Hepatocyte (in vitro differentiated cells): ENCODE measurements around the gene CCDC70. TPM values are rescaled to one million over a fixed set of nuclear protein-coding genes. Genes with fewer than 3 reads are reported as not detected.
A peak's percentile ranks its signal among the peaks of the same experiment; 100 is the strongest.

ENCODE experiments used
- DNase-seq: peaks from one replicate; pipeline ENCODE4 v3.0.0-alpha.2; 2016; ENCODE audit warnings: low spot score
- H2AFZ ChIP-seq: fragments of 200-600 bp; sonication (generic); 2 replicates; pipeline ENCODE4 v1.6.0; 2016; ENCODE audit warnings: antibody characterized with exemption, mild to moderate bottlenecking
- H3K27ac ChIP-seq: fragments of 200-600 bp; sonication (generic); 2 replicates; pipeline ENCODE4 v1.5.1; 2016; ENCODE audit warnings: mild to moderate bottlenecking
- H3K27me3 ChIP-seq: fragments of 200-600 bp; sonication (generic); 2 replicates; pipeline ENCODE4 v1.6.1; 2016
- H3K36me3 ChIP-seq: fragments of 200-600 bp; sonication (generic); replicated peaks from 2 replicates; pipeline ENCODE4 v1.5.1; 2016; ENCODE audit warnings: low read depth; ENCODE audit not compliant: insufficient read depth
- H3K4me1 ChIP-seq: fragments of 200-600 bp; sonication (generic); 2 replicates; pipeline ENCODE4 v1.5.1; 2016; ENCODE audit warnings: mild to moderate bottlenecking, moderate library complexity; ENCODE audit not compliant: insufficient read depth
- H3K4me2 ChIP-seq: fragments of 200-600 bp; sonication (generic); 2 replicates; pipeline ENCODE4 v1.6.0; 2016
- H3K4me3 ChIP-seq: fragments of 200-600 bp; sonication (generic); 2 replicates; pipeline ENCODE4 v1.5.1; 2016; ENCODE audit warnings: mild to moderate bottlenecking
- H3K79me2 ChIP-seq: fragments of 200-600 bp; sonication (generic); 2 replicates; pipeline ENCODE4 v1.6.0; 2017; ENCODE audit warnings: mild to moderate bottlenecking
- H3K9me2 ChIP-seq: fragments of 200-600 bp; sonication (generic); replicated peaks from 2 replicates; pipeline ENCODE4 v1.6.0; 2017; ENCODE audit warnings: mild to moderate bottlenecking; ENCODE audit not compliant: insufficient read depth
- H3K9me3 ChIP-seq: fragments of 200-600 bp; sonication (generic); 2 replicates; pipeline ENCODE4 v1.5.1; 2016; ENCODE audit warnings: low read depth, mild to moderate bottlenecking
- H4K20me1 ChIP-seq: fragments of 200-600 bp; sonication (generic); 2 replicates; pipeline ENCODE4 v1.6.0; 2016; ENCODE audit warnings: mild to moderate bottlenecking; ENCODE audit not compliant: insufficient read depth, poor library complexity, severe bottlenecking
- CTCF ChIP-seq: fragments of 200-600 bp; sonication (generic); IDR thresholded peaks from 2 replicates; pipeline ENCODE4 v1.5.1; 2016; ENCODE audit warnings: antibody characterized with exemption, mild to moderate bottlenecking; ENCODE audit not compliant: poor library complexity
- EZH2 ChIP-seq: fragments of 200-600 bp; sonication (generic); IDR thresholded peaks from 2 replicates; pipeline ENCODE4 v1.6.1; 2016; ENCODE audit warnings: antibody characterized with exemption, mild to moderate bottlenecking, borderline replicate concordance
- EZH2phosphoT487 ChIP-seq: fragments of 200-600 bp; sonication (generic); IDR thresholded peaks from one replicate; pipeline ENCODE4 v1.6.1; 2018; ENCODE audit warnings: antibody characterized with exemption, mild to moderate bottlenecking, low read depth, moderate library complexity; ENCODE audit not compliant: unreplicated experiment, severe bottlenecking
- WGBS: methylation state at CpG from one replicate; pipeline ENCODE4 v1.1.6; 2016; ENCODE audit warnings: low lambda C conversion rate; ENCODE audit errors: missing lambda C conversion rate; 5-methylcytosine and 5-hydroxymethylcytosine counted together
- polyA plus RNA-seq: library from polyadenylated mRNA; unstranded; fragments of >200 nt; fragmentation: Nextera tagmentation; extraction: Ambion mirVana; gene quantifications from 2 replicates; pipeline ENCODE4 v1.2.1, GENCODE V29; 2016
- total RNA-seq: library from RNA; depleted of rRNA; stranded (reverse); fragments of >200 nt; gene quantifications from 2 replicates; pipeline ENCODE4 v1.2.3, GENCODE V29; 2014

CCDC70 gene
- total RNA-seq (not detected in 2 replicates), polyA plus RNA-seq (0.40 TPM in 1 of 2 replicates, not detected in the other)

DNA sequence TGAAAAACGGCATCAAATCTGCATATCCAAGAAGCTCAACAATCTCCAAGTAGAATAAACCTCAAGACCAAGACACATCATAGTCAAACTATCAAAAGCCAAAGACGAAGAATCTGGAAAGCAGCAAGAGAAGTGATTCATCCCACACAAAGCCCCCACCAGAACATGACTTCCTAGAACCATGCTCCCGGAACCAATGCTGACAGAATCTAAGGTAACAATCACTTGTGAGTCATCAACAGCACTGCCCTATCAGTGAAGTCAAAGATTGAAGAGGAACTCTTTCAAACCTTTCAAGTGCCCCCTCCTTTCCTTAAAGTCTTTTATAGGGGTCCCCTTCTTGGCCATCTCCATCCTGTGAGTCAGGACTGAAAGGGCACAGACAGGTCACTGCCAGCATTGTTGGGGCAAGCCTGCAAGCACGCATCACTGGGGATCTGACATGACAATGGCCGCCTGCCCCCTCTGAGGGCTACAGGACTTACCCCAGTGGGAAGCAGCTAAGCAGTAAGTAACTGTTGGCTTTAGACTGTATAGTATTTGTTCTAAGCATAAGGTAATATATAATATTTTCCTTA lies at the start of gene CCDC70:
CCDC70 (plus strand) TSS at position 247 of the 578 bp plus-strand sequence. CDS start 3,443 bp downstream, outside the sequence.
- no peaks in the 10 kb centered on the region for H3K4me1 ChIP-seq
- H3K4me2 ChIP-seq = no peak within 1 kb of the TSS
- WGBS = 87% methylated on average over 5 of the region's 5 CpGs
- H3K36me3 ChIP-seq = no peaks in the 10 kb centered on the region
- no peak within 1 kb of the TSS for H2AFZ ChIP-seq
- no peak within 1 kb of the TSS for H3K27ac ChIP-seq
- H3K9me2 ChIP-seq = no peaks in the 10 kb centered on the region
- TF ChIP-seq EZH2 (no peak), EZH2phosphoT487 (no peak), CTCF (no peak)
- DNase-seq = no peak
- H3K79me2 ChIP-seq = no peaks in the 10 kb centered on the region
- H3K4me3 ChIP-seq = no peak within 1 kb of the TSS
- no peaks in the 10 kb centered on the region for H3K9me3 ChIP-seq
- H4K20me1 ChIP-seq = no peaks in the 10 kb centered on the region
- no peaks in the 10 kb centered on the region for H3K27me3 ChIP-seq

- H2AFZ ChIP-seq = no peak overlapping the region
- H3K9me2 ChIP-seq = no peaks in the 10 kb centered on the region
- no peak for DNase-seq
- no peaks in the 10 kb centered on the region for H3K9me3 ChIP-seq
- no peak overlapping the region for H3K27ac ChIP-seq
- no peaks in the 10 kb centered on the region for H4K20me1 ChIP-seq
- TF ChIP-seq EZH2phosphoT487 (no peak), CTCF (no peak), EZH2 (no peak)
- no peaks in the 10 kb centered on the region for H3K27me3 ChIP-seq
- H3K4me3 ChIP-seq = no peak overlapping the region
- H3K79me2 ChIP-seq = no peaks in the 10 kb centered on the region
- H3K36me3 ChIP-seq = no peaks in the 10 kb centered on the region
- H3K4me1 ChIP-seq = no peaks in the 10 kb centered on the region
- 98% methylated on average over 2 of the region's 2 CpGs for WGBS
- H3K4me2 ChIP-seq = no peak overlapping the region
Observed at GRCh38 chr13:51814071-51814470, 47.7 kb upstream of the CCDC70 start.

DNA sequence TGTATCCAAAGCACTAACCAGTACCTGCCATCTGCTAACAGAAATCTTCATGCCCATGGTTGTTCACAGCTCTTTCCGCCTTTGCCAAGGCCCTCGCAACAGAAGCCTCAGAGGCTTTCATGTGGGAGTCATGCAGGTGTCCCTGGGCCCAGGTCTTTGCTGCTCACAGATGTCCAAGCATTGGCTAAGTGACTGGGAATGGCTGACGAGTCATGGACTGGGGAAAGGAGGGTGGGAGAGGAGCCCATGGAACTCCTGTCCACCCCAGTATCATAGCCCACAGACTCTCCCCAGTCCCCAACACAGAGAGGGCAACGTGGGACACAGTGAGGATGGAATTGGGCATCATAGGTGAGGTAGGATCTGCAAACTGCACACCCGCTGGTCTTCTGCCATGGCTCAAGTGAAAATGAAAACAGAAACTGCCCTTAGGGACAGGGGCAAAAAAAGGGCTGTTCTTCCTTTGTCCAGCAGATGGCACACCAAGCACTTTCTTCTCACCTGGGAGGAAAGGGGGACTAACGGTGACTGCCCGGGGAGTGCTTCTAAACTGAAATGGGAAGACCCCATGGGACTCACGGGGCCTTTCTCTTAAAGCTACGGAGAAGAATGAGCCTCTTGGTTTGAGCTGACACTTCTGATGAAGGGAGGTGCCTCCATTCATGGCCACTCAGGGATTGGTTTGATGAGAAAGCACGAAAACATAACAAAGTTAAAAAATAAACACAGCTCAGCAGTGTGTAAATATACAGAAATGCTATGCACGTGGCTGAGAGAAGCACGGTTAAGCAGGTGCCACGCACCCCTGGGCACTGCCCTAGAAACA lies 46.7 kb upstream of the CCDC70 start:
- H4K20me1 ChIP-seq = no peaks in the 10 kb centered on the region
- no peaks in the 10 kb centered on the region for H3K79me2 ChIP-seq
- H3K27ac ChIP-seq = no peak overlapping the region
- 21% methylated on average over 13 of the region's 13 CpGs for WGBS
- H3K27me3 ChIP-seq = no peaks in the 10 kb centered on the region
- no peak overlapping the region for H3K4me3 ChIP-seq
- no peak for TF ChIP-seq EZH2
- TF ChIP-seq CTCF = peak; percentile 79
- H3K9me2 ChIP-seq = no peaks in the 10 kb centered on the region
- no peaks in the 10 kb centered on the region for H3K9me3 ChIP-seq
- no peaks in the 10 kb centered on the region for H3K36me3 ChIP-seq
- peak; percentile 75 for DNase-seq
- peak overlapping the region; percentile 67 for H3K4me2 ChIP-seq
- no peaks in the 10 kb centered on the region for H3K4me1 ChIP-seq
- H2AFZ ChIP-seq = peak overlapping the region; percentile 18
